VCaP (cell line): ENCODE measurements around the gene SHLD1.

Experiments used
- H3K27ac ChIP-seq: fragments of 450-650 bp; 2 replicates; pipeline ENCODE4 v1.5.1; 2017
- TF ChIP-seq, protein P1 (sequence below): fragments of 450-650 bp; conservative IDR thresholded peaks from 2 replicates; pipeline ENCODE4 v1.5.1; 2017; ENCODE audit warnings: mild to moderate bottlenecking, moderate library complexity

Gene SHLD1

DNA sequence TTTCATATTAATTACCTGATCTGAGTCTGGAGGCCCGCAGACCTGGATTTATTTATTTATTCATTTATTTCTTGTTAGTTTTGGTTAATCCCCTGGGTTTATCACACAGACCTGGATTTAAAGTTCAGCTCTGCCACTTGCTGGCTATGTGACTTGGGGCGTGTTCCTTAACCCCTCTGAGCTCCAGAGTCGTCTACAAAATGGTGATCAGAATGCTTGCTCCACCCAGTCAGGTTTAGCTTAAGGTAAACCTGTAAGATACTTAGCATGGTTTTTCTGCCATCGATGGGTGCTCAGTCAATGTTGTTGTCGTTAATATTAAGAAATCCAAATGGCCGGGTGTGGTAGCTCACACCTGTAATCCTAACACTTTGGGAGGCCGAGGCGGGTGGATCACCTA lies 23.4 kb downstream of the SHLD1 start:
- TF ChIP-seq, protein P1, sequence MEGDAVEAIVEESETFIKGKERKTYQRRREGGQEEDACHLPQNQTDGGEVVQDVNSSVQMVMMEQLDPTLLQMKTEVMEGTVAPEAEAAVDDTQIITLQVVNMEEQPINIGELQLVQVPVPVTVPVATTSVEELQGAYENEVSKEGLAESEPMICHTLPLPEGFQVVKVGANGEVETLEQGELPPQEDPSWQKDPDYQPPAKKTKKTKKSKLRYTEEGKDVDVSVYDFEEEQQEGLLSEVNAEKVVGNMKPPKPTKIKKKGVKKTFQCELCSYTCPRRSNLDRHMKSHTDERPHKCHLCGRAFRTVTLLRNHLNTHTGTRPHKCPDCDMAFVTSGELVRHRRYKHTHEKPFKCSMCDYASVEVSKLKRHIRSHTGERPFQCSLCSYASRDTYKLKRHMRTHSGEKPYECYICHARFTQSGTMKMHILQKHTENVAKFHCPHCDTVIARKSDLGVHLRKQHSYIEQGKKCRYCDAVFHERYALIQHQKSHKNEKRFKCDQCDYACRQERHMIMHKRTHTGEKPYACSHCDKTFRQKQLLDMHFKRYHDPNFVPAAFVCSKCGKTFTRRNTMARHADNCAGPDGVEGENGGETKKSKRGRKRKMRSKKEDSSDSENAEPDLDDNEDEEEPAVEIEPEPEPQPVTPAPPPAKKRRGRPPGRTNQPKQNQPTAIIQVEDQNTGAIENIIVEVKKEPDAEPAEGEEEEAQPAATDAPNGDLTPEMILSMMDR = no peak

DNA sequence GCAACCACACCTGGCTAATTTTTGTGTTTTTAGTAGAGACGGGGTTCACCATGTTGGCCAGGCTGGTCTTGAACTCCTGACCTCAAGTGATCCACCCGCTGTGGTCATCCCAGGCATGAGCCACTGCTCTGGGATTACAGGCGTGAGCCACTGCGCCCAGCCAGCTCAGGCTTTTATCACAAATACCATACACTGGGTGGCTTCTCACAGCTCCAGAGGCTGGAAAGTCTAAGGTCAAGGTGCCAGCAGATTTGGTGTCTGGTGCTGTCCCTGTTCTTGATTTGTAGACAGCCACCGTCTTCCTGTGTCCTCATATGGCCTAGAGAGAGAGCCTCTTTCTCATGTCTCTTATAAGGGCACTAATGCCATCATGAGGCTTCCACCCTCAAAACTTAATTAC lies 25.9 kb downstream of the SHLD1 start:
- H3K27ac ChIP-seq = no peak overlapping the region
- TF ChIP-seq, protein P1 = no peak

More for the DNA sequence above, 23.4 kb downstream of the SHLD1 start:
- H3K27ac ChIP-seq = no peak overlapping the region

DNA sequence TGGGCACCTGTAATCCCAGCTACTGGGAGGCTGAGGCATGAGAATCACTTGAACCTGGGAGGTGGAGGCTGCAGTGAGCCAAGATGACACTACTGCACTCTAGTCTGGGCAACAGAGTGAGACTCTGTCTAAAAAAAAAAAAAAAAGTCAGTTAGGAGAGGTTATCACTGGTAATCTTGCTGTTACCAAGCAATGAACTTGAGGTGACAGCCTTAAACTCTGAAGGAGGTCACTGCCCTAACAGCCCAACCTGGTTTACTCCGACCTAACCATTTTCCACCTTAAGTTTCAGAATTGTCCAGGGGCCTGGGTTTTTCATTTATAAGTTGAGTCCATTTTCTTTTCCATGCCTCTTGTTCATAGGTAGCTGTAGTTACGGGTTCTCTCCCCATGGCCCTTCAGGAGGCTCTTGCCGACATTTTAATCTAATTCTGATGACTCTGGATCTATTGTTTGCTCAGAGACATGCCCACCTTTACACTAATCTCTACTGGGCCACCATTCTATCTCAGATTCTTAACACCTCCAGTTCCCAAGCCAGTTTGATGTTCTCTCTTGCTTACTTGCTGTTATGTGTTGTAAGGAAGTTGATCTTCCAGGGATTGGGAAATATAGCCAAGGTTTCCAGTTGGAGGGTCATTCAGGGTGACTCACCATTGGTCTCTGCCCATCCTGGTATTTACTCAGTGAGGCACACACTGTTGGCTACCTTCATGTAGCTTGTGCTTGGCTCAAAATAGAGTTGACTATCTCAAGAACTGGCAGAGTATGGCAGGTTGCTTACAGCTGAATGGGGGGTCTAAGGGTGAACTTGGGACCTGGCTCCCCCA lies 29.1 kb downstream of the SHLD1 start:
- H3K27ac ChIP-seq = no peak overlapping the region
- TF ChIP-seq, protein P1 = no peak

DNA sequence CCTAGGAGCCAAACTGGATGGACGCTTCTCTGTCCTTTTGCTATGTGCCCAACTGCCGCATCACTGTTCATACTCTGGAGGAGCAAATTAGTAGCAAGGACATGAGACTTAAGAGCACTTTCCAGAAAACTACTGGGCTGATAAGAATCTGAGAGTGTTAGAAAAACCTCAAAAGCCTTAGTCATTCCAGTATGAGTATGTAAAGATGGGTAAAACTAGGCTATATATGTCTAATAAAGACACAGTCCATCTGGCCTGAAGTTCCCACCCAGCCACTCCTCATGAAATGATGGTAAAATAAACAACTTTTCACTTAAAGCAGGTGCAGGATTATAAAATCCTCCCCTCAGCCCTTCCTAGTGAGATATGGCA lies 30.6 kb downstream of the SHLD1 start:
- TF ChIP-seq, protein P1 = no peak
- H3K27ac ChIP-seq = peak overlapping the region; percentile 58

DNA sequence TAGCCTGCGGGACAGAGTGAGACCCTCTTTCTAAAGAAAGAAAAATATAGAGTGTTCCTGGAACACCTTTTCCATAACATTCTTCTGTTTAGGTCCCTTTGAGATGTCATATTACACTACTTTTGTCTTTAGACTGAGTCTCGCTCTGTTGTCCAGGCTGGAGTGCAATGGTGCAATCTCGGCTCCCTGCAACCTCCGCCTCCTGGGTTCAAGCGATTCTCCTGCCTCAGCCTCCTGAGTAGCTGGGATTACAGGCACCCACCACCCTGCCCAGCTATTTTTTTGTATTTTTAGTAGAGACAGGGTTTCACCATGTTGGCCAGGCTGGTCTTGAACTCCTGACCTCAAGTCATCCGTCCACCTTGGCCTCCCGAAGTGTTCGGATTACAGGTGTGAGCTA lies 31.2 kb downstream of the SHLD1 start:
- H3K27ac ChIP-seq = peak overlapping the region; percentile 58

DNA sequence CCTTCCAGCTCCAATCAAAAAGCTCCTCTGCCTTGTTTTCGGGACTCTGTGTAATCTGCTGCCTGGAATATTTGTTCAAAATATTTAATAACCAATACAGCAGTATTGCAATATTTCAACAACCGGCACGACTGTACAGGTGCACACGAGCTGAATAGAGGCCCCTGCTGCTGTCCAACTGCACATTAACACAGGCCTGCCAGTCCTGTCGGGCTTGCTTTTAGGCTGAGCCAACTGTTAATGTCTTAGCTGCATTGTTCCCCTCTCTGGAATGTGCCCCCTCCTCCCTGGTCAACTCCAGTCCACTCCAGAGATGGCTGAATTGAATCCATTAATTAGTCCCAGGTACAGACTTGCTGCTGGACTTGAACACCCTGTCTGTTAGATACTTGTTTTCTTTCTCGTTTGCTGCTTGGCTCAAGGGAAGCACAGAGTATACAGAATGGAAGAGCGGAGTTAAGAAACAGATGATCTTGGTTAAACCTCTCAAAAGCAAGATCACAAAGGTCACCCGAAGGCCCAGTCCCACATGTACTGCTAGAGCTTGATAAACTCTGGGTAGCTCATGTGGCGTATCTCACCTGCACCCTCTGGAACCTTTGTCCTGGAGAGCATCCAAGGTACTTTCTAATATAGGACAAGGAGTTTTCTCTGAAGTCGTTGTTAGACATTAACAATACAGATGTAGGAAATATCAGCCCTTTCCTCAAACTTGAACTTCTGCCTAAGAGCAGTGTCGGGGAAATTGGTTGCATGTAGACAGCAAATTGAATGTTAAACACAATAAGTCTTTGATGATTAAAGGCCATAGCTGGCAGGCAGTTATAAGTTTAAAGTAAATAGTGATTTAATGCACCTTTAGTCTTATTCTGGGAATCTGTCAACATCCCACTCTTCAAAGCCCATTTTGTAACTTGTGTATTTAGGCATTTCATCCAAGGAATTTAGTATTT lies 31.9 kb downstream of the SHLD1 start:
- H3K27ac ChIP-seq = peak overlapping the region; percentile 58
- TF ChIP-seq, protein P1 = no peak

DNA sequence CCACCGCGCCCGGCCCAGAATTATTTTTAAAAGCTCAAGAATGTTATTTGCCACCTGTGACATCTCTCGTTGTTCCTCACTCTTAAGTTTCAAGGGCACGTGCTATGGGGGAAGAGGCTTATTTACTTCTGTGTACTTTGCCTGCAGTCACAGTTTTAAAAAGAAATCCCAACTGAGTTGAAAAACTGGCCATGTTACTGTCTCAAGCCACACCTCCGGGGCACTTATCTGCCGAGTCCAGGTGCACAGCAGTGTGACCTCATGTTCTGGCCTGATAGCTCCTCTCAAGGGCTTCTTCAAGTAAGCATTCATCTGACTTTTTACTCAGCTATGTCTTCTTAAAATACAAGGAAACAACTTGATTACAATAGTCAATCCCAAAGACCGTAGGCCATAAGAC lies 34.5 kb downstream of the SHLD1 start:
- TF ChIP-seq, protein P1 = no peak
- peak overlapping the region; percentile 27; the same call in 1 of the 2 replicates for H3K27ac ChIP-seq
